A172 (cell line): ENCODE results near the gene HDDC2. TPM values are rescaled to one million over a fixed set of nuclear protein-coding genes. Genes with fewer than 3 reads are reported as not detected.

ENCODE experiments used
- DNase-seq: peaks from one replicate; pipeline ENCODE4 v3.0.0-alpha.2; 2015; ENCODE audit warnings: low spot score
- total RNA-seq: library from RNA; depleted of rRNA; stranded (reverse); fragments of >200 nt; shearing (Covaris generic); gene quantifications from 2 replicates; pipeline ENCODE4 v1.2.3, GENCODE V29; 2014

The HDDC2 gene
- total RNA-seq, 1 experiment from 2014 or later: 95.8 TPM

- no peak for DNase-seq
Observed at GRCh38 chr6:125269328-125269985, 32.3 kb downstream of the HDDC2 start.

GRCh38 chr6:125268765-125269164, 33.0 kb downstream of the HDDC2 start:
- DNase-seq: no peak

- DNase-seq: no peak
Observed at GRCh38 chr6:125267806-125268523, 33.8 kb downstream of the HDDC2 start.

GRCh38 chr6:125264476-125264875, 37.3 kb downstream of the HDDC2 start:
- no peak for DNase-seq

- peak; percentile 39 for DNase-seq
Observed at GRCh38 chr6:125262016-125263013, 39.5 kb downstream of the HDDC2 start.

- peak; percentile 13 for DNase-seq
Observed at GRCh38 chr6:125259354-125259736, 42.4 kb downstream of the HDDC2 start.

- DNase-seq: no peak
Observed at GRCh38 chr6:125258651-125259353, 43.0 kb downstream of the HDDC2 start.

GRCh38 chr6:125257351-125257750, 44.4 kb downstream of the HDDC2 start:
- no peak for DNase-seq

- DNase-seq: no peak
Observed at GRCh38 chr6:125255201-125255600, 46.6 kb downstream of the HDDC2 start.

GRCh38 chr6:125254321-125254720, 47.4 kb downstream of the HDDC2 start:
- DNase-seq: no peak

GRCh38 chr6:125253881-125254280, 47.9 kb downstream of the HDDC2 start:
- no peak for DNase-seq

- DNase-seq: peak; percentile 18
Observed at GRCh38 chr6:125252891-125253290, 48.9 kb downstream of the HDDC2 start.

GRCh38 chr6:125251516-125252220, 50.1 kb downstream of the HDDC2 start:
- no peak for DNase-seq

GRCh38 chr6:125250511-125250910, 51.3 kb downstream of the HDDC2 start:
- no peak for DNase-seq

GRCh38 chr6:125248136-125248535, 53.6 kb downstream of the HDDC2 start:
- DNase-seq: no peak

GRCh38 chr6:125246566-125246965, 55.2 kb downstream of the HDDC2 start:
- no peak for DNase-seq

- DNase-seq: no peak
Observed at GRCh38 chr6:125245523-125246264, 56.1 kb downstream of the HDDC2 start.

- no peak for DNase-seq
Observed at GRCh38 chr6:125245109-125245508, 56.7 kb downstream of the HDDC2 start.

- no peak for DNase-seq
Observed at GRCh38 chr6:125237764-125238163, 64.0 kb downstream of the HDDC2 start.
